Epithelial cell of esophagus (primary cell): ENCODE measurements around the gene RGS6.
A peak's percentile ranks its signal among the peaks of the same experiment; 100 is the strongest.

Experiments used
- DNase-seq: peaks from one replicate; pipeline ENCODE4 v3.0.0; 2010; ENCODE audit warnings: low read depth
- H3K4me3 ChIP-seq: 2 replicates; pipeline ENCODE4 v1.5.1; 2011; ENCODE audit warnings: mild to moderate bottlenecking, low read length, control low read depth
- TF ChIP-seq, protein P1 (sequence below): IDR thresholded peaks from 2 replicates; pipeline ENCODE4 v1.5.1; 2011; ENCODE audit warnings: low read depth, mild to moderate bottlenecking, low read length, control low read depth, inconsistent platforms; ENCODE audit not compliant: insufficient read depth; ENCODE audit errors: missing control alignments

The RGS6 gene

DNA sequence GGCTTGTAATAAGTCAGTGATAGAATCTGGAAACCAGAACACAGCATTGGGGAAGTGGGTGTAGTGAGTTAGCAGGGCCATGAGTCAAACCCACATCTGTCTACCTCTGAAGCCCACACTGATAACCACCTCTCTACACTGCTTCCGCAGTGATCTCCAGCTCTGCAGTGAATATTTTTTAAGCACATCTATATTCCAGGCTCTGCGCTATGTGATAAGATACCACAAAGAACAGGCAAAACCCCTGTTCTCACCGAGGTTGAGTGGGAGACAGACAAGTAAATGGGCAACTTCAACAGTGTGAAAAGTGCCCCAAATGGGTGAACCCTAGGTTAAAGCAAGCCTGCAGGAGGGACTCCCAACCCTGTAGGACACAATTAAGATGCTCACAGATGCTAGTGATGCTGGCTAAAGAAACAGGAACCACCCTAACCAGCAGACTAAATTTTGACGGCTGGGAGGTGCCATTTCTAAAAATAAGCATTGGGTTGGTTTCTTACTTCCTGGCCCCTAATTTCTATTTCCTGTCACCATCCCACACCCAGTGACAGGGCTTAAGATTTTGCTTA, 586.7 kb downstream of the RGS6 start:
- DNase-seq: no peak
- no peak overlapping the region for H3K4me3 ChIP-seq
- TF ChIP-seq, protein P1, sequence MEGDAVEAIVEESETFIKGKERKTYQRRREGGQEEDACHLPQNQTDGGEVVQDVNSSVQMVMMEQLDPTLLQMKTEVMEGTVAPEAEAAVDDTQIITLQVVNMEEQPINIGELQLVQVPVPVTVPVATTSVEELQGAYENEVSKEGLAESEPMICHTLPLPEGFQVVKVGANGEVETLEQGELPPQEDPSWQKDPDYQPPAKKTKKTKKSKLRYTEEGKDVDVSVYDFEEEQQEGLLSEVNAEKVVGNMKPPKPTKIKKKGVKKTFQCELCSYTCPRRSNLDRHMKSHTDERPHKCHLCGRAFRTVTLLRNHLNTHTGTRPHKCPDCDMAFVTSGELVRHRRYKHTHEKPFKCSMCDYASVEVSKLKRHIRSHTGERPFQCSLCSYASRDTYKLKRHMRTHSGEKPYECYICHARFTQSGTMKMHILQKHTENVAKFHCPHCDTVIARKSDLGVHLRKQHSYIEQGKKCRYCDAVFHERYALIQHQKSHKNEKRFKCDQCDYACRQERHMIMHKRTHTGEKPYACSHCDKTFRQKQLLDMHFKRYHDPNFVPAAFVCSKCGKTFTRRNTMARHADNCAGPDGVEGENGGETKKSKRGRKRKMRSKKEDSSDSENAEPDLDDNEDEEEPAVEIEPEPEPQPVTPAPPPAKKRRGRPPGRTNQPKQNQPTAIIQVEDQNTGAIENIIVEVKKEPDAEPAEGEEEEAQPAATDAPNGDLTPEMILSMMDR: no peak

DNA sequence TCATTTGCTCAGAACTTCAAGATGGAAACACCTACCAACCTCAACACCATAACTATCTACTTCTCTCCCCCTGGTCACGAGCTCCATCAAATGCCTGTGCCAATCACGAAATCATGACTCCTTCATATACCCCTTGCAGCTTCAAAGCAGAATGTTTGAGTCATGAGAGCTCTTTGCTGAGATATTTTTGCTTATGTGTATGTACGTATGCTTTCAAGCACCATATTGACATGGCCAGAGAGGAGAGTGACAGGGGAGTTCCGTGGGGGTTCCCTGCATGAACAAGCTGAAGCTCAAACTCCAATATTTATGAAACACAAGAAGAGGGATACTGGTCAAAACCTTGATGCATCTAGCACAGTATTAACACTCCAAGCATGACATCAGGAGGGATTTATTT, 587.3 kb downstream of the RGS6 start:
- TF ChIP-seq, protein P1: no peak
- no peak for DNase-seq

DNA sequence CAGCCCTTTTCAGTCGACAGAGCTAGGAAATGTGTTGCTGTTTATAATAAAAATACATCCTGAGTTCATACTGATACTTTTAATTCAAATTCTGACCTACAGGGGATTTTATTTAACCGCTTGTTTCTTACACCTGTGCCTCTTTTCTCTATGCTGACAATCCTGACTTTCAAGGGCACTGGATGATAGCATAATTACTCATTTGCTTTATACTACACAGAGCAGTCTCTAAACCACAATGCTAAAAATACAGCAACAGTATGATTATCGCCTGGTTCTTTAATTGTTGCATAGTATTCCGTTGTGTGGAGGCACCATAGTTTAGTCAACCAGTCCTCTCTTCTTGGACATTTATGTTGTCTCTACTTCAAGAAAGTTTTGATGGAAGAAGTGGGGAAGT, 588.8 kb downstream of the RGS6 start:
- TF ChIP-seq, protein P1: no peak
- peak; percentile 33 for DNase-seq
- no peak overlapping the region for H3K4me3 ChIP-seq

More for the DNA sequence above, 587.3 kb downstream of the RGS6 start:
- H3K4me3 ChIP-seq: no peak overlapping the region

DNA sequence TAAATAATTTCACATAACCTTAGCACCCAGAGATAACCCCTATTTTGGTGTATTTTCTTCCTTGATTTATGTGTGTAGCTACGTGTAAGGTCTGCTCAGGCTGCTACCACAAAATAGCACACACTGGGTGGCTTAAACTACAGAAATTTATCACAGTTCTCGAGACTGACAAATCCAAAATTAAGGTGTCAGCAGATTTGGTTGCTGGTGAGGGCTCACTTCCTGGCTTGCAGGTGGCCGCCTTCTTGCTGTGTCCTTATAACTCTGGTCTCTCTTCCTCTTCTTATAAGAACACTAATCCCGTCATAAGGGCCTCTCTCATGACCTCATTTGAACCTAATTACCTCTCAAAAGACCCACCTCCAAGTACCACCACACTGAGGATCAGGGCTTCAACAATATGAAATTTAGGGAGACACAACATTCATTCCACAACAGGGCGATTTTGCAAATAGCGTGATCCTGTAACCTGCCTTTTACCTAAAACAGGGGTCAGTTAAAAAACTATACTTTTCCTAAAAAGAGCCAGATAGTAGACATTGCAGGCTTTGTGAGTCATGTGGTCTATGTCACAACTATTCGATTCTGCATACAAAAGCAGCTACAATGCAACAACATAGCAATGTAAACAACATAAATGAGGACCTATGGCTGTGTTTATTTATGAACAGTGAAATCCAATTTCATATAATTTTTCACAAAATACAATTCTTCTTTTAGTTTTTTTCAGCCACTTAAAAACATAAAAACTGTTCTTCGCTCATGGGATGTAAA, 589.9 kb downstream of the RGS6 start:
- TF ChIP-seq, protein P1: no peak
- DNase-seq: no peak

DNA sequence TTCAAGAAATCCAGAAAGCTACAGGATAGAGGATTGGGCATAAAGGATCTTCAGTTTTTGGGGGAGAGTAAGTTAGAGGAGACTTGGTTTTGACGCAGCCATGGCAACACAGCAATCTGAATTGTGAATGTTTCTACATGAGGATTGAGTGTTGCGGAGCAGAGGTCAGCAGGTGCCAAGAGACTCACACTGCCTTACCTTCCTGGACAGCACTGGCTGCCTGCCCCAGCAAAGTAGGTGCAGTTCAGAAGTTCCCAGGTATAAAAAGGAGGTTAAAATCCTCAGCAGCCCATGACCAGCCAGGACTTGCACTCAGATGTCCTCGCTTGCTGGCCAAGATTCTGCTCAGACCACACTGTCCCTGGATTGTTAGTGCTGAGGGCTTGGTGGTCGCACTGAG, 590.6 kb downstream of the RGS6 start:
- no peak for DNase-seq
- TF ChIP-seq, protein P1: no peak
- no peak overlapping the region for H3K4me3 ChIP-seq

More for the DNA sequence above, 589.9 kb downstream of the RGS6 start:
- H3K4me3 ChIP-seq: no peak overlapping the region

DNA sequence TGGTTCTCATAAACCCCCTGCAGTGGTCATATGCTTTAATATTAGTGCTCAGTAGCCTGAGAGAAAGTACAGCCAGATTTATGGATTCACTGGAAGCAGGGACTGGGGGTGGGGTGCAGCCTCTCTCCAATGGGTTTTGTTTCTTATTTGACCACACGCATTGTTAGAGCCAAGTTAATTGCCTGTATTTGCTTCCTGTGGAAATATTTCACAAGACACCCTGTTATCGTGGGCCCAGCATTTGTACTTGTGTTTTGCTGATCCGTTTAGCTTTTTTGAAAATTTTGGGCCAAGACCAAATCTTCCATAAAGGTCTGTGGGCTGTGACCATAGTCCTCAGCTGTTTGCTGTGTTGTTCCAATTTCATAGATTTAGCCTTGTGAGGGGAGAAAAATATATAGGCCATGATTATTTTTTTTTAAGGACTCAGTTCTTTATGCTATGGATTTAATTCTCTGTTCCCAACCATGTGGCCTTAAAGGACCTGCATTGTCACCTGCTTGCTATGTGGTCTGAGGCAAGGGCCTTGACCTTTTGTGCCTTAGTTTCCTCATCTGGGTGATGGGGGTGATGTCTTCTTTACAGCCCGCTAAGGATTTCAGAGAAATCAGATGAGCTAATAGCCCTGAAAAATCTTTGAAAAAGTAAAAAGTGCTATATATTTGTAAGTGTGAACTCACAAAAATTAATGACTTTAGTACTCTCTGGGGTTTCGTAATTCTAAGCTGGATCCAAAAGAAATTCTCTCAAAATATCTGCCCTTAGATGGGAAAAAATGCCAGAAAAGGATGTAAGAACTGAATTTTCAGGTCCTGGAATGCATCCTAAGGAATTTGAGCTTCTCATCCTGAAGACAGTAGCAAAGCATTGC, 591.4 kb downstream of the RGS6 start:
- no peak overlapping the region for H3K4me3 ChIP-seq
- DNase-seq: no peak
- TF ChIP-seq, protein P1: no peak
